HG03103 (cell line): ENCODE data around the gene ADAMTSL1.
"Not testable (repeated sequence)": the region's sequence is repeated elsewhere in the genome, so short reads cannot be mapped to it uniquely, and the experiment has no call there.

Experiments
- ATAC-seq: cut with Tn5 transposase; IDR thresholded peaks from one replicate; pipeline ENCODE4 v1.9.1; 2021; ENCODE audit warnings: low read depth; ENCODE audit not compliant: unreplicated experiment

Gene ADAMTSL1

GRCh38 chr9:18848657-18849056 is 374.7 kb downstream of the ADAMTSL1 start:
- no peak for ATAC-seq

- no peak for ATAC-seq
Measured at GRCh38 chr9:18849270-18849669, 375.3 kb downstream of the ADAMTSL1 start.

- ATAC-seq, result no peak
Measured at GRCh38 chr9:18849890-18850677, 376.1 kb downstream of the ADAMTSL1 start.

GRCh38 chr9:18851069-18851795 is 377.3 kb downstream of the ADAMTSL1 start:
- no peak for ATAC-seq

GRCh38 chr9:18855656-18856055 is 381.7 kb downstream of the ADAMTSL1 start:
- no peak for ATAC-seq

GRCh38 chr9:18857334-18857733 is 383.4 kb downstream of the ADAMTSL1 start:
- no peak for ATAC-seq

GRCh38 chr9:18857769-18858168 is 383.8 kb downstream of the ADAMTSL1 start:
- ATAC-seq, result no peak

- ATAC-seq, result no peak
Measured at GRCh38 chr9:18861609-18862544, 387.9 kb downstream of the ADAMTSL1 start.

GRCh38 chr9:18863791-18864190 is 389.8 kb downstream of the ADAMTSL1 start:
- no peak for ATAC-seq

GRCh38 chr9:18864516-18864915 is 390.6 kb downstream of the ADAMTSL1 start:
- no peak for ATAC-seq

- ATAC-seq, result no peak
Measured at GRCh38 chr9:18865542-18865941, 391.6 kb downstream of the ADAMTSL1 start.

- ATAC-seq, result no peak
Measured at GRCh38 chr9:18866121-18866831, 392.3 kb downstream of the ADAMTSL1 start.

GRCh38 chr9:18869725-18870124 is 395.8 kb downstream of the ADAMTSL1 start:
- ATAC-seq, result no peak

- ATAC-seq, result no peak
Measured at GRCh38 chr9:18874069-18874468, 400.1 kb downstream of the ADAMTSL1 start.

- ATAC-seq, result not testable (repeated sequence)
Measured at GRCh38 chr9:18874990-18875389, 401.0 kb downstream of the ADAMTSL1 start.

GRCh38 chr9:18877984-18878383 is 404.0 kb downstream of the ADAMTSL1 start:
- no peak for ATAC-seq

GRCh38 chr9:18881758-18882157 is 407.8 kb downstream of the ADAMTSL1 start:
- ATAC-seq, result no peak

GRCh38 chr9:18887546-18887945 is 413.6 kb downstream of the ADAMTSL1 start:
- ATAC-seq, result no peak

- ATAC-seq, result no peak
Measured at GRCh38 chr9:18888290-18888689, 414.3 kb downstream of the ADAMTSL1 start.

GRCh38 chr9:18889550-18889949 is 415.6 kb downstream of the ADAMTSL1 start:
- ATAC-seq, result no peak
